GM19035 (cell line): ENCODE results near the gene ASPG.

Experiments used
- ATAC-seq: cut with Tn5 transposase; IDR thresholded peaks from one replicate; pipeline ENCODE4 v1.9.1; 2021; ENCODE audit not compliant: unreplicated experiment

The ASPG gene

GRCh38 chr14:104092931-104093365 lies 7.4 kb downstream of the ASPG start:
- ATAC-seq = no peak

- no peak for ATAC-seq
These were observed 8.0 kb downstream of the ASPG start for GRCh38 chr14:104093366-104094055.

DNA sequence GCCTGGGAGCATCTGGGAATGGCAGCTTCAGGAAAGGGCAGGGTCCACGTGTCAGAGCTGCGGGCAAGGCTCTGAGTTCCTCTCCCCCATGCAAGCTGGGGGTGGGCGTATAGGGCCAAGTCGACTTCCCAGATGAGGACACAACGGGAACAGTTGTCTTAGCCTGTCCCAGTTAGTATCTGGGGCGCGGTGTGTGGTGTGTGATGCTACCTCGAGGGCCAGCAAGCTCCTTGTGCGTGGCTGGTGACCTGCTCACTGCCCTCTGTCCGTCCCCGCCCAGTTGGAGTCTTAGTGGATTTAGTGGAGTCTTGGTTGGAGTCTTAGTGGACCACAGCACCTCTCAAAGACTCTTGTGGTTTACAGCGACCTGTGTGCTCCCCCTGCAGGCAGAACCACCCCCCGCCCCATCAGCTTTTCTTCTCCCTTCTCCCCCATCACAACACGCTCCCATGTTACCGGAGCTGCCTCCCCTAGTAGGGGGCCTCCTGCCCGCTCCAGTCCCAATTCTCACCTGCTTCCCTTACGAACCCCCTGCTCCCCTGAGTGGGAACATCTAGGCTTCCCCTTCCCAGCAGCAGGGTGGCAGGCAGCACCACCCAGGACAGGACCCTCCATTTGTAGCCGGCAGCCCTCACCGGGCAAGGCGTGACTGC lies 8.7 kb downstream of the ASPG start:
- ATAC-seq = no peak

- ATAC-seq = no peak
These were observed 9.4 kb downstream of the ASPG start for GRCh38 chr14:104094709-104095425.

- no peak for ATAC-seq
These were observed 10.2 kb downstream of the ASPG start for GRCh38 chr14:104095426-104096310.

- ATAC-seq = no peak
These were observed 10.8 kb downstream of the ASPG start for GRCh38 chr14:104096318-104096717.

GRCh38 chr14:104096751-104097700 lies 11.5 kb downstream of the ASPG start:
- ATAC-seq = no peak

GRCh38 chr14:104098272-104099095 lies 13.0 kb downstream of the ASPG start:
- ATAC-seq = no peak

DNA sequence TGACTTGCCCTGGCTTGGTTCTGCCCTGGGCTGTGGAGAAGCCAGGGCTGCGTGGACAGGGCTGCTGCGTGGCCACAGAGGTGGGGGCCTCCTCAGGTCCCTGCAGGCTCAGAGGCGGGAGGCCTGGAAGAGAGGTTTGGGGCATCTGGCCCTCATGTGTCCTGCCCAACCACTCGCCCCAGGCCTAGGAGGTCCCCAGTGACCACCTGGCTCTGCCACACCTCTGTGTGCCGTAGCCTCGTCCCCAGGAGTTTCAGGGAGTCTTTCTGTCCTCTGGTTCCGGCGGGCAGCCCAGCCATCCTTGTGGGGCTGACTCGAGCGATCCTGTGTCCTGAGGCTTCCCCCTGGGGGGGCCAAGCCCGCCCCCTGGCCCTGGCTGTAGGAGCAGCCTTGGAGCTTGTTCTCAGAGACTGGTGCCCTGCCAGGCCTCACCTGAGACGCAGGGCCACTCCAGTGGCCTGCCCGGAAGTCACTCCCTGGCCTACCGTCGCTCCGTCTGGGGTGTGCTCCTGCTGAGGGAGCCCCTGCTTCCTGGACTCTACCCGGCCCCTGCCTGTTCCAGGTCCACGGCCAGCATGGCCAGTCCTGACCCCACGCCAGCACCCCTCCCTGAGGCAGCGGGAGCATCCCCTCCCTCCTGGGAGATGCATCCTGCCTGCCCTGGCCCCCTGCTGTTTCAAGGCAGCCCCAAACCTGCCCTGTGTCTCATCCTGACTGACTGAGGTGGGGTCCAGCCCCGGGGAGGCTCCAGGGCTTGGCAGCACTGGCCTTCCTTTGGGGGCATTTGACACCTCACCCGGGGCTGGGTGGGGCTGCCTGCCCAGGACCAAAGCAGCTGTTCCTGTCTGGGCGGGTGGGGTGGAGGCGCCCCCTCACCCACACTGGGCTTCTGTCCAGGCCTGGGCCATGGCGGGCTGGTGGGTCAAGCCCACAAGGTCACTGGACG lies 13.9 kb downstream of the ASPG start:
- ATAC-seq = no peak

DNA sequence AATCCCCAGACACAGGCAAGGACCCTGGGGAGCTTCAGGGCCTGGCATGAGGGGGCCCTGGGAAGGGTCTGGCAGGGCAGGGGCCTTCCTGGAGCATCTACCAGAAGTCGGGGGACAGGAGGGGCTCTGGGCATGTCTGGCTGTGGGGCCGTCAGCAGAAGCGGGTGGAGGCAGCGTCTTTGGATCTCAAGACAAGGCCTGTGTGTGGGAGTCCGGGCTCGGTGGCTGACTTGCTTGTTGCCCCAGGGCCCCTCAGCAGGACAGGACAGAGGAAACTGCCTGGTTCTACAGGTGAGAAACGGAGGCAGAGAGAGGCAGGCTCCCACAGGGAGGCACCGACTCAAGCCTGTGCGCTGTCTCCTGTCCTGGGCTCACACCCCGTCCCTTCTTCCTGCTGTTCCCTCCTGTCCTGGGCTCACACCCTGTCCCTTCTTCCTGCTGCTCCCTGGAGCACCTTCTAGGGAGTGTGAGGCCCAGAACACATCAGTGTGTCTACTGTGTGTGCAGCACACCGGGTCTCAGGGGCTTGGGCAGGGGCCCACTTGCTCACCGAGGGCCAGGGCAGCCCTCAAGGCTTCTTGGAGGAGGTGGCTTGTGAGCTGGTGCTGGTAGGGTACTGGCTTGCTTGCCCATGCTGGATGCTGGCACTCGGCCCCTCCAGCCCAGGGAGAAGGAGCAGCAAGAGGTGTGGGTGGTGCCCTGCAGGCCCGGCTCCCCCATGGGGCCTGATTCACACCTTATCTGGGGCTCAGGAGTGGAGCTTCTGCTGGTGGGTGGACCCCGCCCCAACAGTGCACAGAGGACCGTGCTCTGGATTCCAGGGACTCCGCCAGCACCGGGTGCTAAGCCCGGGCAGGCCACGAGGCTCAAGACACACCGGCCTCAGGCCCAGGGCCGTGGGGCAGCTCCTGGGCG lies 14.9 kb downstream of the ASPG start:
- ATAC-seq = no peak

DNA sequence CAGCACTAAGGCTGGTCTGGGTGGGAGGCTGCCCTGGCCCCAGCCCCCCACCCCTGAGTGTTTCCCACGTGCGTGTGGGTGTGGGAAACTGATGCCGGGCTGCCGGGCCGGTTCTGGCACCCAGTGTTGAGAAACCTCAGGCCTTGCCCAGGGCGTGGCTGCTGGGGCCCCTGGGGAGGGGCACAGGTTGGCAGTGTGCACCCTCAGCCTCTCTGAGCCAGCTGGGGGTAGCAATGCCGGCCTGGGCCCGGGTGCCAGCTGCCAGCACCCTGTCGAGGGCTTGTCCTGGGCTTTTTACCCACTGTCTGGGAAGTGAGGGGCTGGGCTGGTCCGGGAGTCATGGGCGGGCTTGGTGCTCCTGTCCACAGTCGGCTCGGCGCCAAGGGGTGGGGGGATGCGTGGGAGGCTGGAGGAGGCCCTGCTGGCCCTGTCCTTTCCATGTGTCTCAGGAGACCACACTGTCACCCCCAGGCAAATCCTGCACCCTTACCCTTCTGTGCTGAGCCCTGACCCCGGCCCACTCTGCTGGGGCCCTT lies 15.7 kb downstream of the ASPG start:
- no peak for ATAC-seq

DNA sequence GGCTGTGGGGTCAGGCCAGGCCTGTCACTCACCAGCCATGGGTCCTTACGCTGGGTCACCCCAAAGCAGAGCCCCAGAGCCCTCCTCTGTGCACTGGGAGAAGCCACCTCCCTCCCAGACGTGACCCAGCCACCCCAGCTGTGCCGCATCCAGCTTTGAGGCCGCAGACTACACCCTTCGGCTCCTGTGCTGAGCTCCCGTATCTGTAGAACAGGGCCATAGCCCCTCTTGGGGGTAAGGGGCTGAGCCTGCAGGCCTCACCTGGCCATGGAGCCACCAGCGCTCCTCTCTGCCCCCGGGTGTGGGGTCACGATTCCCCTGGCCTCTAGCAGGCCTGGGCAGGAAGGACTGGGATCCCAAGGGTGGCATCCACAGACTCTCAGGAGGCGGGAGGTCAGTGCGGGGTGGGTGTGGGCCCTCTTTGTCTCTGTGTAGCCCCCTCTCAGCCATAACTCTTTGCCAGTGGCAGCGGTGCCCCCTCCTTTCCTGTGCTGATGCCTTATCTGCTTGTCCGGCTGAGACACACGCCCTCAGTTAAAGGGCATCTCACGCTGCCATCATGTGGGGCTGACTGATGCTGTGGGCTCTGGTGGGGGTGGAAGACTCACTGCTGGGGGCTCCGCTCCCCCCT lies 16.3 kb downstream of the ASPG start:
- no peak for ATAC-seq

- no peak for ATAC-seq
These were observed 16.9 kb downstream of the ASPG start for GRCh38 chr14:104102282-104102914.

GRCh38 chr14:104103061-104103445 lies 17.6 kb downstream of the ASPG start:
- no peak for ATAC-seq

- no peak for ATAC-seq
These were observed 18.1 kb downstream of the ASPG start for GRCh38 chr14:104103446-104104075.
